ENCODE measurements around the gene LSM5. TPM values are rescaled to one million over a fixed set of nuclear protein-coding genes. Genes with fewer than 3 reads are reported as not detected.
A peak's percentile ranks its signal among the peaks of the same experiment; 100 is the strongest.

LSM5 gene
- total and polyA plus RNA-seq, 3 experiments from 2014 or later, result 115 to 133 (median 130) TPM

DNA sequence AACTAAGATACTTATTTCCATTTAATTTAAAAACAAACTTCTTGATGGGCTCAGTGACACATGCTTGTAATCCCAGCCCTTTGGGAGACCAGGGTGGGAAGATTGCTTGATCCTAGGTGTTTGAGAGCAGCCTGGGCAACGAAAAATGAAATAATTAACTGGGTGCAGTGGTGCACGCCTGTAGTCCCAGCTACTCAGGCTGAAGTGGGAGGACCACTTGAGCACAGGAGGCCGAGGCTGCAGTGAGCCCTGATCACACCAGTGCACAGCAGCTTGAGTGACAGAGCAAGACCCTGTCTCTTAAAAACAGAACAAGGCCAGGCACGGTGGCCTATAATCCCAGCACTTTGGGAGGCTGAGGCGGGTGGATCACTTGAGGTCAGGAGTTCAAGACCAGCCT is 42.5 kb upstream of the LSM5 start:
- Histone ChIP-seq H3K9me3 (ENCODE audit: low read length) (no peaks in the 10 kb centered on the region), H3K36me3 (ENCODE audit: insufficient read depth, low read length) (no peaks in the 10 kb centered on the region), H3K4me1 (ENCODE audit: insufficient read depth, low read length) (no peaks in the 10 kb centered on the region), H3K27me3 (ENCODE audit: insufficient read depth, low read length, poor library complexity, severe bottlenecking) (no peaks in the 10 kb centered on the region), H3K4me3 (ENCODE audit: low read length) (no peak overlapping the region), H3K27ac (ENCODE audit: low read depth, low read length) (no peak overlapping the region)
- H3K9me3 Mint-ChIP-seq, result no peaks in the 10 kb centered on the region
- ChIA-PET POLR2A (no interaction called here), CTCF (no interaction called here)
- H3K36me3 Mint-ChIP-seq, result peaks cover 0 to 21% (median 3%) of the 10 kb centered on the region in 3 donors
- H3K27ac Mint-ChIP-seq, result peak overlapping the region in 1 of 8 donors; percentile 61
- peaks cover 32 to 68% (median 52%) of the 10 kb centered on the region in 3 donors for H3K4me1 Mint-ChIP-seq
- no peak overlapping the region for H3K4me3 Mint-ChIP-seq
- DNase-seq, result no peak
- peaks cover 0 to 2% of the 10 kb centered on the region in 2 donors for H3K27me3 Mint-ChIP-seq

DNA sequence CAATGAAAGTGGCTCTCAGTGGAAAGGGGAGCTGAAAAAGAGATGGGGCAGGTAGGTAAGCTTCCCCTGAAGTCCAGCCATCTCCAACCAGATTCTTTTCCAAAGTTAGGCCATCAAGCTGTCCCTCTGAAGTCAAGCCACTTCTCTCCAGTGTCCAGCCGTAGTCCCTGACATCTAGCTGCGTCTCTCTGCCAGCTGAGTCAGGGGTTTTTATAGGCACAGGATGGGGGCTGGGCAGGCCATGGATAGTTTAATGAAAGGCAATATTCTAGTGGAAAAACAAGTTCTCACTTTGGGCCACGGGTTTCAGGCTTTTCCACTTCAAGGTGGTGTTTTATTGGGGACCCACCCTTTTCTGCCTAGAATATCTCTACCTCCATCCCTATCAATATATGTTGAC is 41.9 kb upstream of the LSM5 start:
- CTCF ChIA-PET, result no interaction called here
- Histone ChIP-seq H3K27ac (ENCODE audit: low read depth, low read length) (no peak overlapping the region), H3K4me3 (ENCODE audit: low read length) (no peak overlapping the region), H3K27me3 (ENCODE audit: insufficient read depth, low read length, poor library complexity, severe bottlenecking) (no peaks in the 10 kb centered on the region), H3K9me3 (ENCODE audit: low read length) (no peaks in the 10 kb centered on the region), H3K36me3 (ENCODE audit: insufficient read depth, low read length) (no peaks in the 10 kb centered on the region), H3K4me1 (ENCODE audit: insufficient read depth, low read length) (no peaks in the 10 kb centered on the region)
- Mint-ChIP-seq H3K9me3 (no peaks in the 10 kb centered on the region), H3K36me3 (peaks cover 0 to 23% (median 3%) of the 10 kb centered on the region in 3 donors), H3K4me1 (peaks cover 31 to 70% (median 58%) of the 10 kb centered on the region in 3 donors), H3K27me3 (peaks cover 0 to 2% of the 10 kb centered on the region in 2 donors), H3K27ac (peak overlapping the region in 1 of 8 donors; percentile 19), H3K4me3 (no peak overlapping the region)
- POLR2A ChIA-PET, result interaction anchor here (0.5 kb wide), 1 partner anchor 41 kb away, joined by 8 read pairs; no protein-coding TSS in a partner anchor
- DNase-seq, result no peak

DNA sequence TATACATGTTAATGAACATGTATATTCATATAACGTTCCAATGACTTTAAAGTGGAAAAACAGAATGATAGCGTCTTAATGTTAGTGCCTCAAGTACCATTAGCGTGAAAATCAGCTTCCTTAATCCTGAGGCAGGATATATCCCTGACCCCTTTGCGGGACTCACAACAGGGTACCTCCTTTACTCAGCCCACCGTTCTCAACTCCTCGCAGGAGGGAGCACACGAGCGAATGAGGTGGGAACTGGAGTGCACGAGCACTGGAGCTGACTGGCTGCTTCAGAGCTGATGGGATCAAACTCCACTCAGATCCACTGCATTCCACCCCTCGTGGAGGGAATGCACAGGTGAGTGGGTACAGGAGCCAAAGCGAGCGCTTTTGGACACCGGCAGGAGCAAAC is 41.2 kb upstream of the LSM5 start:
- H3K36me3 Mint-ChIP-seq, result peaks cover 0 to 23% (median 3%) of the 10 kb centered on the region in 3 donors
- no peak for DNase-seq
- POLR2A ChIA-PET, result no interaction called here

DNA sequence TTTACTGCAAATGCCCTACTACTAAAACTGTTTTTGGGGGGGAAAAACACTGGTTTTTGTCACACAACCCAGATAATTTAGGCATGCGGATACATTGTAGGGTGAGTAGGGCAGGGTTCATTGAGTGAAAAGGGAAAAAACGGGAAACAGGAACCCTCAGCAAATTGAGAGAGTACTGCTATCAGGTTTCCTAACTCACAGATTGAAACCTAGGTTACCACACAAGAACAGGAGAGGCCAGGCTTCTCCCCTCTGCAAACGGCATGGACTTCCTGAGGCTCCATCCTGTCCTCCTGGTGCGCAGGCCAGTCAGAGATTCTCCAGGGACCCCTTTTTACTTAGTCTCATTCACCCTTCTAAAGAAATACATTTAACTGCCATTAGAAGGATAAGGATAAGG is 35.7 kb upstream of the LSM5 start:
- no peaks in the 10 kb centered on the region for H3K4me1 ChIP-seq (ENCODE audit: insufficient read depth, low read length)
- Mint-ChIP-seq H3K27ac (no peak overlapping the region), H3K4me1 (peaks cover 31 to 52% (median 40%) of the 10 kb centered on the region in 3 donors), H3K4me3 (no peak overlapping the region), H3K9me3 (no peaks in the 10 kb centered on the region), H3K36me3 (peaks cover under 1 to 35% (median 5%) of the 10 kb centered on the region in 3 donors), H3K27me3 (no peaks in the 10 kb centered on the region)
- no peak for DNase-seq
- ChIA-PET POLR2A (no interaction called here), CTCF (no interaction called here)
- no peaks in the 10 kb centered on the region for H3K27me3 ChIP-seq (ENCODE audit: insufficient read depth, low read length, poor library complexity, severe bottlenecking)
- no peak overlapping the region for H3K27ac ChIP-seq (ENCODE audit: low read depth, low read length)
- no peaks in the 10 kb centered on the region for H3K9me3 ChIP-seq (ENCODE audit: low read length)
- no peak overlapping the region for H3K4me3 ChIP-seq (ENCODE audit: low read length)
- no peaks in the 10 kb centered on the region for H3K36me3 ChIP-seq (ENCODE audit: insufficient read depth, low read length)

More for the DNA sequence above, 41.2 kb upstream of the LSM5 start:
- no peaks in the 10 kb centered on the region for H3K9me3 Mint-ChIP-seq
- Histone ChIP-seq H3K27me3 (ENCODE audit: insufficient read depth, low read length, poor library complexity, severe bottlenecking) (no peaks in the 10 kb centered on the region), H3K4me1 (ENCODE audit: insufficient read depth, low read length) (no peaks in the 10 kb centered on the region), H3K9me3 (ENCODE audit: low read length) (no peaks in the 10 kb centered on the region), H3K27ac (ENCODE audit: low read depth, low read length) (no peak overlapping the region), H3K4me3 (ENCODE audit: low read length) (no peak overlapping the region), H3K36me3 (ENCODE audit: insufficient read depth, low read length) (no peaks in the 10 kb centered on the region)
- peaks cover 29 to 65% (median 57%) of the 10 kb centered on the region in 3 donors for H3K4me1 Mint-ChIP-seq
- H3K27me3 Mint-ChIP-seq, result peaks cover 0 to 2% of the 10 kb centered on the region in 2 donors
- H3K27ac Mint-ChIP-seq, result no peak overlapping the region
- CTCF ChIA-PET, result no interaction called here
- H3K4me3 Mint-ChIP-seq, result no peak overlapping the region

DNA sequence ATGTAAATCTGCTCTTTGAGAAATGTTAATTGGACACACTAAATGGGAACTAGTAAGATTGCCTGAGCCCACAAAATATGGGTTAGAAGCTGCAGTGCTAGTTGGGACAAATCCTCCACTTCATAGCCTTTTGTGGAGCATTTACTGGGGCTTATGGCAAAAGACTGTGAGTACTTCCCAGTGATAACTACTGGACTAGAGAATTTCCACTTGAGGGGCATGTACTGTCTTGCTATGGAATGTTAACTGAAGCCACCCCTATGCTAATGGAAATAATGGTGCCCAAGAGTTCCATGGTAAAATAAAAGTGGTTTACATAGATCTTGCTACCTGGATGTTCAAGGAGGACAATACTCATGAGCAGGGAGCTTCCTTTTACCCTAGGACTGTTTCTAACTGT is 34.5 kb upstream of the LSM5 start:
- ChIA-PET POLR2A (no interaction called here), CTCF (no interaction called here)
- Mint-ChIP-seq H3K4me1 (peaks cover 33 to 59% (median 50%) of the 10 kb centered on the region in 3 donors), H3K36me3 (peaks cover 9 to 40% (median 13%) of the 10 kb centered on the region in 3 donors), H3K4me3 (no peak overlapping the region), H3K9me3 (peaks cover 0 to 3% (median 0%) of the 10 kb centered on the region in 5 donors), H3K27ac (peak overlapping the region in 1 of 8 donors; percentile 52), H3K27me3 (no peaks in the 10 kb centered on the region)
- Histone ChIP-seq H3K36me3 (ENCODE audit: insufficient read depth, low read length) (no peaks in the 10 kb centered on the region), H3K4me3 (ENCODE audit: low read length) (no peak overlapping the region), H3K27ac (ENCODE audit: low read depth, low read length) (no peak overlapping the region), H3K4me1 (ENCODE audit: insufficient read depth, low read length) (no peaks in the 10 kb centered on the region), H3K9me3 (ENCODE audit: low read length) (peaks cover 3% of the 10 kb centered on the region), H3K27me3 (ENCODE audit: insufficient read depth, low read length, poor library complexity, severe bottlenecking) (no peaks in the 10 kb centered on the region)
- no peak for DNase-seq

DNA sequence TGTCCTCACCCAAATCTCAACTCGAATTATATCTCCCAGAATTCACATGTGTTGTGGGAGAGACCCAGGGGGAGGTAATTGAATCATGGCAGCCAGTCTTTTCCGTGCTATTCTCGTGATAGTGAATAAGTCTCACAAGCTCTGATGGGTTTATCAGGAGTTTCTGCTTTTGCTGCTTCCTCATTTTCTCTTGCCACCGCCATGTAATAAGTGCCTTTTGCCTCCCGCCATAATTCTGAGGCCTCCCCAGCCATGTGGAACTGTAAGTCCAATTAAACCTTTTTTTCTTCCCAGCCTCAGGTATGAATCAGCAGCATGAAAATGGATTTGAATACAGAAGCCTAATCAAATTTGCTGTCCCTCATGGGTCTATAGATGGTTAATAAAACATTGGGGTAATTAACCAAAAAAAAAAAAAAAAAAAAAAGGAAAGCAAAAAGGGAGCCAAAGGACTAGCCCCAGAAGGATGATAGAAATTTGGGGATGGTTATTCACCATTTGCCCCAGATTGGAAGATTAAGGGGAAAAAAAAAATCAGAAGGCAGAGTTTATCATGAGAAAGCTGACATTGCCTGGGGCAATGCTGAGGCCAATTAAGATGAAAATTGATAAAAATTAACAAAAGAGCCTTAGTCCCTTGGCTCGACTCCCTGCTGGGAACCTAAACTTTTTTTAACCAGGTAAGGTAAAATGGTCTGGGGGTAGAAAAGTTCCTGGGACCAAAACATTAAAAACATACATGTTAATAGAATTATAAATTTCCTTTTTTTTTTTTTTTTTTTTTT is 32.8 kb upstream of the LSM5 start:
- Mint-ChIP-seq H3K4me1 (peaks cover 23 to 50% (median 41%) of the 10 kb centered on the region in 3 donors), H3K9me3 (peaks cover 0 to 9% (median 0%) of the 10 kb centered on the region in 5 donors), H3K4me3 (no peak overlapping the region), H3K36me3 (peaks cover 10 to 40% (median 17%) of the 10 kb centered on the region in 3 donors), H3K27ac (no peak overlapping the region), H3K27me3 (no peaks in the 10 kb centered on the region)
- no peak overlapping the region for H3K27ac ChIP-seq (ENCODE audit: low read depth, low read length)
- H3K9me3 ChIP-seq (ENCODE audit: low read length), result peaks cover 3% of the 10 kb centered on the region
- H3K36me3 ChIP-seq (ENCODE audit: insufficient read depth, low read length), result no peaks in the 10 kb centered on the region
- ChIA-PET POLR2A (interaction anchor here (0.7 kb wide), 1 partner anchor 22 kb away, joined by 4 read pairs; no protein-coding TSS in a partner anchor), CTCF (no interaction called here)
- no peaks in the 10 kb centered on the region for H3K27me3 ChIP-seq (ENCODE audit: insufficient read depth, low read length, poor library complexity, severe bottlenecking)
- no peak overlapping the region for H3K4me3 ChIP-seq (ENCODE audit: low read length)
- H3K4me1 ChIP-seq (ENCODE audit: insufficient read depth, low read length), result no peaks in the 10 kb centered on the region
- DNase-seq, result no peak

DNA sequence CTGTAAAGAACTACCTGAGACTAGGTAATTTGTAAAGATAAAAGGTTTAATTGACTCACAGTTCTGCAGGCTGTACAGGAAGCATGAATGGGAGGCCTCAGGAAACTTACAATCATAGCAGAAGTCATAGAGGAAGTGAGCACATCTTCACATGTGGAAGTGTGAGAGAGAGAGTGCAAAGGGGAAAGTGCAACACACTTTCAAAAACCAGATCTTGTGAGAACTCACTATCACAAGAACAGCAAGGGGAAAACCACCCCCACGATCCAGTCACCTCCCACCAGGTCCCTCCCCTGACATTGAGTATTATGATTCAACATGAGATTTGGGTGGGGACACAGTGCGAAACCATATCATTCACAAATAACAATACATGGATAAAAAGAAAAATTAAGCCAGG is 29.6 kb upstream of the LSM5 start:
- Histone ChIP-seq H3K4me3 (ENCODE audit: low read length) (no peak overlapping the region), H3K9me3 (ENCODE audit: low read length) (peaks cover 3% of the 10 kb centered on the region), H3K27ac (ENCODE audit: low read depth, low read length) (no peak overlapping the region), H3K36me3 (ENCODE audit: insufficient read depth, low read length) (no peaks in the 10 kb centered on the region), H3K4me1 (ENCODE audit: insufficient read depth, low read length) (peaks cover 17% of the 10 kb centered on the region), H3K27me3 (ENCODE audit: insufficient read depth, low read length, poor library complexity, severe bottlenecking) (no peaks in the 10 kb centered on the region)
- peak overlapping the region in 2 of 8 donors; percentile 13 to 47 for H3K27ac Mint-ChIP-seq
- peaks cover 16 to 52% (median 23%) of the 10 kb centered on the region in 3 donors for H3K36me3 Mint-ChIP-seq
- ChIA-PET POLR2A (no interaction called here), CTCF (no interaction called here)
- H3K4me1 Mint-ChIP-seq, result peaks cover 35 to 59% (median 51%) of the 10 kb centered on the region in 3 donors
- H3K9me3 Mint-ChIP-seq, result peaks cover 0 to 9% (median 0%) of the 10 kb centered on the region in 5 donors
- H3K27me3 Mint-ChIP-seq, result no peaks in the 10 kb centered on the region
- no peak overlapping the region for H3K4me3 Mint-ChIP-seq
- no peak for DNase-seq

DNA sequence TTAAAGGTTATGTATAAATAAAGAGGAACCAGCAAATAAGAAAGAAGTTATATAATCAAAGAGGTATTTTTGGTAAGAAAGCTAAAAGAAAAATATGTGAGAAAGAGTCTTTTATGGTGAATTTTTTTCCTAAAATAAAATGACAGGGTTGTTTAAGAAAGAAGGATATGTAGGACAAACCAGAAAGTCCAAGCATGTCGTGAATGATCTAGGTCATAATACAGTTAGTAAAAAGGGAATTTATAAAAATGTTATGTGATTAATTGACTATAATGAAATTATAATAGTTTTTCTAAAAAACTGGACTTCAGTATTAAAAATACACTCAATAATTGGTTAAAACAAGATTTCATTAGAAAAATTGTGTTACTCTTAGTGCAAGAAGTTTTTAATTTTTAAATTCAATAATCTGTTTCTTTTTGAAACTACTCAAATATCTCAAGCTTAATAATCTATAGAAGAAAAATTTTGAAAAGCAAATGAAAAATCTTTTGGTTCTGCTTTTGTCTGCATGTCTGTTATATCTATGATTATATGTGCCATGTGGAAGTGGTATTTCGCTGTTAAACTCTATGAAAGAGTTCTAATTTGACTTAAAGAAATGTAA is 28.5 kb upstream of the LSM5 start:
- H3K27me3 Mint-ChIP-seq, result no peaks in the 10 kb centered on the region
- no peak for DNase-seq
- Histone ChIP-seq H3K36me3 (ENCODE audit: insufficient read depth, low read length) (no peaks in the 10 kb centered on the region), H3K4me1 (ENCODE audit: insufficient read depth, low read length) (peaks cover 25% of the 10 kb centered on the region), H3K9me3 (ENCODE audit: low read length) (peaks cover 3% of the 10 kb centered on the region), H3K27ac (ENCODE audit: low read depth, low read length) (no peak overlapping the region), H3K4me3 (ENCODE audit: low read length) (no peak overlapping the region), H3K27me3 (ENCODE audit: insufficient read depth, low read length, poor library complexity, severe bottlenecking) (no peaks in the 10 kb centered on the region)
- POLR2A ChIA-PET, result interaction anchor here (0.7 kb wide), 1 partner anchor 25 kb away, joined by 3 read pairs; no protein-coding TSS in a partner anchor
- H3K36me3 Mint-ChIP-seq, result peaks cover 16 to 54% (median 23%) of the 10 kb centered on the region in 3 donors
- no peak overlapping the region for H3K4me3 Mint-ChIP-seq
- peak overlapping the region in 1 of 8 donors; percentile 54 for H3K27ac Mint-ChIP-seq
- peaks cover 0 to 9% (median 0%) of the 10 kb centered on the region in 5 donors for H3K9me3 Mint-ChIP-seq
- CTCF ChIA-PET, result no interaction called here
- H3K4me1 Mint-ChIP-seq, result peaks cover 46 to 64% (median 62%) of the 10 kb centered on the region in 3 donors
